Mucosa of gallbladder (tissue), 1 donor: ENCODE measurements around the gene TSPAN8. TPM values are rescaled to one million over a fixed set of nuclear protein-coding genes. Genes with fewer than 3 reads are reported as not detected.
"Not testable (repeated sequence)": the region's sequence is repeated elsewhere in the genome, so short reads cannot be mapped to it uniquely, and the experiment has no call there.

Source experiments
- DNase-seq: peaks from one replicate; pipeline ENCODE4 v3.0.0-alpha.2; 2020; ENCODE audit warnings: low spot score
- total RNA-seq: library from RNA; stranded (reverse); gene quantifications from one replicate; pipeline ENCODE4 v1.2.1, GENCODE V29; 2021
- donor health status: DM: no; HTN: no; CAD: no.

TSPAN8 gene
- total RNA-seq, 1 donor from 2014 or later, result 345 TPM

DNA sequence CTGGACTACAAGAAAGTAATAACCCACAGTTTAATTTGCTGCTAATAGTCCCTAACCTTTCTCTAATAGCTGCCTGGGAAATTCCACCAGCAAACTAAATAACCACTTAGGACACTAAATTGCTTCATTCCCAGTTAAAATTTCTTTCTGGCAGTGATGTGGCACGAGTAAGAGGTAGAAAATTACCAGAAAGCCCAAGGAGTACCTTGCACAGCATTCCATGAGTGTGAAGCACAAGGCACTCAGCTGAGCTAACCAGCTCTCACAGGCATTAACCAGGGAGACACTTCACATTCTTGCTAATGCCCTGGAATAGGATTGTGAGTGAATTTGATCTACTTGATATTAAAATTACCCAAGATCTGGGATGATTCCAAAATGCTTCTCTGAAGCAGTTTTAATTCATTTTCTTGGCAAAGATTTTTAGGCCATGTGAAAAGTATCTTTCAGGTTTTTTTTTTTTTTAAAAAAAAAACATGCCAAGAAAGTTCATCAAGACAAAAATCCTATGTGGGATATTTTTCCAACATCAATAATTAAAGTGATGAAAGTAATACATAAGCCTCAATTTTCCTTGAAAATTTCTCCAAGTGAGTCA is 29.5 kb downstream of the TSPAN8 start:
- no peak for DNase-seq

- DNase-seq, result no peak
Measured at GRCh38 chr12:71125949-71126348, 31.9 kb downstream of the TSPAN8 start.

DNA sequence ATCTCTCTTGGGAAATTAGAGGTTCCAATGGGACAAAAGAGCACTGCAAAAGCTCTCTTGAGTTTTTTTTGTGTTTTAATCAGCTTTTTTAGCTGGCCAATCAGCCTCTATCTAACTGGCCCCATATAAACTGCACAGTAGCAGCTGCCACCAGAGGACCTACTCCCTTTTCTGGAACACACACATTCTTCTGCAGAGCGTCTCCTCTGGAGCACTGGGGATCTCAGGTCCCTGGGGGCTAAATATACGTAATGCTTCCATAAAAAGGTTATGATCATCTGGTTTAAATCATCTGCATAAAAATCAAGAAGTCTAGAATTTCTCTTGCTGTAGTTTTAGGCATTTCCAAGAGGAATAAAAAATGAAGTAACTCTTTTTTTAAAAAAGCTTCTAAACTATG is 32.3 kb downstream of the TSPAN8 start:
- DNase-seq, result no peak

DNA sequence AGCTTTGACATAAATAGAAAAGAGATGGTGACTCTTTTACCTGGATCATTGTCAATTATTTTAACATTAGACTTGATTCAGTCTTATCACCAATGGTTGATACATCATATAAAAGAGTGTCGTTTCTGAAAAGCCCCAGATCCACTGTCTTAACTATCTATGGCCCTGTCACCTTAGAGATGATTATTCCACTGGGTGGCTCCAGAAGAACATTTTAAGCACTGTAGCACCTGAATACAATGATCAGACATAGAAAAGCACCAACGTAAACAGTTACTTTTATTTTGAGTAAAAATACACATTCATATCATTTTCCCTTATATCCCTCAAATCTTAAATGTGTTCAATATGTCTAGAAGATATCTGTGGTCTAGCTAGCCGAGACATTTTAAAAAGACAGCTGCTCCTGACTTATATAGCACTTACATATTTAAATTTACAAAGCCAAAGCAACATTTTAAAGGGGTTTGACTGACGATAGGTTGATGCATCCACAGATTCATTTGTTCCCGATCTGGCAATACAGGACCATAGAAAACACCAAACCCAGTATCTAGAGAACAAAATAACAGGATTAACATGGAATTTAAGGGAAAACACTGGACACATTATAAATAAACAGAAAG is 32.9 kb downstream of the TSPAN8 start:
- no peak for DNase-seq

- not testable (repeated sequence) for DNase-seq
Measured at GRCh38 chr12:71113148-71113547, 44.7 kb downstream of the TSPAN8 start.

DNA sequence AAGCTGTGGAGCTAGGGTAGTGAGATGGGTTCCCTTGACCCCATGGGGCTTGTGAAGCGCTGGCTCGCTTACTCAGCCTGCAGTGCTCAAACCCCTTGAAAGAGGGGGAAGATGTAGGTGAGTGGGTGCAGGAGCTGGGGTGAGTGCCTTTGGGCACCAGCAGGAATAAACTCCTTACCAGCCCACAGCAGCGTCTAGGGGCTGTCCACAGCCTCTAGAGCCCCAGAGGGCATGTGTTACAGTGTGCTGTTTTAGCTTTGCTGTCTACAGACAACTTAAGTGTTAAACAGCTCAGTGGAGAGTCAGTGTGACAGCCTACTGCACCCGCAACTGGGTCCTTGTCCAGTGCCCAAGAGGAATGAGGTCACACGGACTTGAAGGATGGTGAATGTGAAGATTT is 48.0 kb downstream of the TSPAN8 start:
- DNase-seq, result no peak

- no peak for DNase-seq
Measured at GRCh38 chr12:71108355-71108754, 49.4 kb downstream of the TSPAN8 start.

GRCh38 chr12:71107936-71108335 is 49.9 kb downstream of the TSPAN8 start:
- no peak for DNase-seq

- DNase-seq, result no peak
Measured at GRCh38 chr12:71105956-71106355, 51.8 kb downstream of the TSPAN8 start.

DNA sequence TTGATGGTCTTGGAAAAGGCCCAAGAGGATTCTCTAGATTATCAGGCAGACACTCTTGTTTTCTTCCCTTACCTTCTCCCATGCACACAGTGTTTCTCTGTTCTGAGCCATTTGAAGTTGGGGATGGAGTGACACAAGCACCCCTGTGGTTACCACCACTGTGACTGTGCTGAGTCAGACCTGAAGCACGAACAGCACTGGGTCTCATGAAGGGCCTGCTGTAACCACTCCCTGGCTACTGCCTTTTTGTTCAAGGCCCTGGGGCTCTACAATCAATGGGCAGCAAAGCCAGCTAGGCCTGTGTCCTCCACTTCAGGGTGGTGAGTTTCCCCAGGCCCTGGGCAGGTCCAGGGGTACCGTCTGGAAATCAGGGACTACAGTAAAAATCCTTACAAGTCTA is 65.5 kb downstream of the TSPAN8 start:
- no peak for DNase-seq

DNA sequence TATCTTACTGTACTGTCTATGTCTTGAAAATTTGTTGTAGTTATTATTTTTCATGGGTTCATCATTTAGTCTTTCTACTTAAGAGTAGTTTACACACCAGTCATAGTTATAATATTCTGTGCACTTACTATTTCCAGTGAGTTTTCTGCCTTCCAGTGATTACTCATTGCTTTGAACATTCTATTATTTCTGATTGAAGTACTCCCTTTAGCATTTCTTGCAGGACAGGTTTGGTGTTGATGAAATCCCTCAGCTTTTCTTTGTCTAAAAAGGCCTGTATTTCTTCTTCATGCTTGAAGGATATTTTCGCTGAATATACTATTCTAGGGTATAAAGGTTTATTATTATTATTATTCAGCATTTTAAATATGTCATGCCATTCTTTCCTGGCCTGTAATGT is 66.8 kb downstream of the TSPAN8 start:
- DNase-seq, result no peak

DNA sequence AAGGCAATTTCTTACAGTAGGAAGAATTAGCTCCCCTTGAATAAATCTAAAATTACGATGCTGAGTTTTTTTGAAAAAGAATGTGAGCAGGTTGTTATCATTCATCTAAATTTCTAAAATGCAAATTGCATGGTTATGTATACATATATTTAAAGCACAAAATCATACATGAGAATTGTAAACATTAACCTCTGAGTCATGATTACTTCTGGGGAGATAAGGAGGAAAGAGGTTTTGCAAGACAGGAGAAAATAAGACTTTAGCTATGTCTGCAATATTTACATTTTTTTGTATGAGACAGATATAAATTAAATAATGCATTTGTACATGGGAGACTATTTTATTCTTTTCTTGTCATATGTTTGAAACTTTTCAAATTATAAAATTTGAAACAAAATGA is 72.2 kb downstream of the TSPAN8 start:
- DNase-seq, result no peak

- no peak for DNase-seq
Measured at GRCh38 chr12:71075743-71076142, 82.1 kb downstream of the TSPAN8 start.

Other genes starting within 250 kb of the TSPAN8 start
- 7.7 TPM for gene PTPRR, start 237.3 kb downstream of the TSPAN8 start, total RNA-seq